Measurements from ENCODE around the gene MRPL16.
"Not testable (repeated sequence)": the region's sequence is repeated elsewhere in the genome, so short reads cannot be mapped to it uniquely, and the experiment has no call there.

The MRPL16 gene

GRCh38 chr11:59810189-59810910 lies at the start of gene MRPL16:
MRPL16 (minus strand) TSS chr11:59810778; CDS start chr11:59810658, 120 bp downstream.
- in situ Hi-C loops (cut with HindIII; ENCODE audit: low sequenced_read_pairs) = no loop called here

- in situ Hi-C loops (cut with HindIII; ENCODE audit: low sequenced_read_pairs) = no loop called here
These were observed 49.1 kb upstream of the MRPL16 start for GRCh38 chr11:59859673-59860072.

- in situ Hi-C loops (cut with HindIII; ENCODE audit: low sequenced_read_pairs) = no loop called here
These were observed 47.2 kb upstream of the MRPL16 start for GRCh38 chr11:59857439-59858434.

GRCh38 chr11:59854871-59855270 lies 44.3 kb upstream of the MRPL16 start:
- in situ Hi-C loops (cut with HindIII; ENCODE audit: low sequenced_read_pairs) = no loop called here

- in situ Hi-C loops (cut with HindIII; ENCODE audit: low sequenced_read_pairs) = not testable (repeated sequence)
These were observed 40.8 kb upstream of the MRPL16 start for GRCh38 chr11:59851416-59851815.

- in situ Hi-C loops (cut with HindIII; ENCODE audit: low sequenced_read_pairs) = not testable (repeated sequence)
These were observed 39.0 kb upstream of the MRPL16 start for GRCh38 chr11:59849551-59849950.

GRCh38 chr11:59849129-59849528 lies 38.6 kb upstream of the MRPL16 start:
- in situ Hi-C loops (cut with HindIII; ENCODE audit: low sequenced_read_pairs) = no loop called here

- in situ Hi-C loops (cut with HindIII; ENCODE audit: low sequenced_read_pairs) = not testable (repeated sequence)
These were observed 37.9 kb upstream of the MRPL16 start for GRCh38 chr11:59848439-59848838.

- in situ Hi-C loops (cut with HindIII; ENCODE audit: low sequenced_read_pairs) = no loop called here
These were observed 37.0 kb upstream of the MRPL16 start for GRCh38 chr11:59847626-59848025.

GRCh38 chr11:59846556-59846955 lies 36.0 kb upstream of the MRPL16 start:
- in situ Hi-C loops (cut with HindIII; ENCODE audit: low sequenced_read_pairs) = no loop called here

- in situ Hi-C loops (cut with HindIII; ENCODE audit: low sequenced_read_pairs) = no loop called here
These were observed 34.8 kb upstream of the MRPL16 start, which contains the start of gene CBLIF for GRCh38 chr11:59845399-59845798. CBLIF (minus strand) TSS chr11:59845499; CDS start chr11:59845453, 46 bp downstream.

GRCh38 chr11:59842316-59842715 lies 31.7 kb upstream of the MRPL16 start:
- in situ Hi-C loops (cut with HindIII; ENCODE audit: low sequenced_read_pairs) = no loop called here

- in situ Hi-C loops (cut with HindIII; ENCODE audit: low sequenced_read_pairs) = no loop called here
These were observed 30.9 kb upstream of the MRPL16 start for GRCh38 chr11:59841514-59841913.

- in situ Hi-C loops (cut with HindIII; ENCODE audit: low sequenced_read_pairs) = no loop called here
These were observed 29.0 kb upstream of the MRPL16 start for GRCh38 chr11:59839615-59840014.

GRCh38 chr11:59833602-59834001 lies 23.0 kb upstream of the MRPL16 start:
- in situ Hi-C loops (cut with HindIII; ENCODE audit: low sequenced_read_pairs) = no loop called here

- in situ Hi-C loops (cut with HindIII; ENCODE audit: low sequenced_read_pairs) = no loop called here
These were observed 18.8 kb upstream of the MRPL16 start for GRCh38 chr11:59829358-59829757.

GRCh38 chr11:59822989-59823566 lies 12.5 kb upstream of the MRPL16 start:
- in situ Hi-C loops (cut with HindIII; ENCODE audit: low sequenced_read_pairs) = no loop called here

- in situ Hi-C loops (cut with HindIII; ENCODE audit: low sequenced_read_pairs) = no loop called here
These were observed 8.0 kb upstream of the MRPL16 start for GRCh38 chr11:59818572-59818971.

- in situ Hi-C loops (cut with HindIII; ENCODE audit: low sequenced_read_pairs) = not testable (repeated sequence)
These were observed 5.9 kb upstream of the MRPL16 start for GRCh38 chr11:59816434-59816833.

GRCh38 chr11:59815754-59816153 lies 5.2 kb upstream of the MRPL16 start:
- in situ Hi-C loops (cut with HindIII; ENCODE audit: low sequenced_read_pairs) = no loop called here

- in situ Hi-C loops (cut with HindIII; ENCODE audit: low sequenced_read_pairs) = no loop called here
These were observed 3.4 kb upstream of the MRPL16 start for GRCh38 chr11:59814021-59814420.

Measured in DLD1 (cell line).